HEK293 (cell line): Measurements from ENCODE around the gene TMEM170A.

Experiments used
- CTCF ChIA-PET: fragments of 350-600 bp; formaldehyde crosslinking; extraction: SDS; loops from one replicate; lab custom pipeline; 2021; ENCODE audit warnings: antibody characterized with exemption; lab: Yijun Ruan, JAX
- POLR2A ChIA-PET: fragments of 300-600 bp; formaldehyde crosslinking; extraction: SDS; loops from one replicate; lab custom pipeline; 2020; ENCODE audit warnings: antibody characterized with exemption, inconsistent platforms; lab: Yijun Ruan, JAX
- H3K27ac ChIP-seq: fragments of 200-500 bp; sonication (Bioruptor generic); 2 replicates; pipeline ENCODE4 v1.5.1; 2014; ENCODE audit warnings: low read depth, low read length, control low read depth, inconsistent platforms; ENCODE audit errors: extremely low read depth
- H3K36me3 ChIP-seq, 2 experiments: fragments of 200-500 bp in 1 of 2; sonication (Bioruptor generic) in 1 of 2; 1 replicate in 1 of 2; 2 replicates in 1 of 2; pipeline ENCODE4 v1.5.1; 2014 to 2017; ENCODE audit warnings: inconsistent platforms in 2 of 2, low read length in 2 of 2; ENCODE audit not compliant: control insufficient read depth in 2 of 2, insufficient read depth in 1 of 2
- H3K4me1 ChIP-seq: fragments of 200-500 bp; sonication (Bioruptor generic); 2 replicates; pipeline ENCODE4 v1.5.1; 2014; ENCODE audit warnings: mild to moderate bottlenecking, low read length, inconsistent platforms; ENCODE audit not compliant: control insufficient read depth, insufficient read depth
- H3K4me3 ChIP-seq: 2 replicates; pipeline ENCODE4 v1.5.1; 2011; ENCODE audit warnings: low read depth, mild to moderate bottlenecking, control low read depth, low read length, moderate library complexity
- H3K9me3 ChIP-seq: fragments of 200-500 bp; sonication (Bioruptor generic); 2 replicates; pipeline ENCODE4 v1.5.1; 2014; ENCODE audit warnings: low read depth, low read length, inconsistent platforms; ENCODE audit not compliant: control insufficient read depth, insufficient read depth
- FEZF1 ChIP-seq: fragments of 450-650 bp; formaldehyde crosslinking; IDR thresholded peaks from 2 replicates; pipeline ENCODE4 v1.5.1; 2016; ENCODE audit warnings: missing biosample characterization, missing genetic modification characterization
- GFI1B ChIP-seq: fragments of 450-650 bp; formaldehyde crosslinking; IDR thresholded peaks from 2 replicates; pipeline ENCODE4 v1.5.1; 2016; ENCODE audit warnings: missing biosample characterization, missing genetic modification characterization
- GLIS2 ChIP-seq: fragments of 450-650 bp; formaldehyde crosslinking; IDR thresholded peaks from 2 replicates; pipeline ENCODE4 v1.5.1; 2016; ENCODE audit warnings: missing biosample characterization, missing genetic modification characterization
- IKZF3 ChIP-seq: fragments of 450-650 bp; IDR thresholded peaks from 2 replicates; pipeline ENCODE4 v1.5.0; 2018; ENCODE audit warnings: missing biosample characterization, mild to moderate bottlenecking, missing genetic modification characterization, moderate library complexity
- KLF10 ChIP-seq: fragments of 450-650 bp; IDR thresholded peaks from 2 replicates; pipeline ENCODE4 v1.5.1; 2018; ENCODE audit warnings: missing biosample characterization, mild to moderate bottlenecking, missing genetic modification characterization
- OSR2 ChIP-seq: fragments of 450-650 bp; formaldehyde crosslinking; IDR thresholded peaks from 2 replicates; pipeline ENCODE4 v1.5.1; 2016; ENCODE audit warnings: missing biosample characterization, missing genetic modification characterization
- SP7 ChIP-seq: fragments of 450-650 bp; formaldehyde crosslinking; IDR thresholded peaks from 2 replicates; pipeline ENCODE4 v1.5.1; 2016; ENCODE audit warnings: missing biosample characterization, missing genetic modification characterization
- WT1 ChIP-seq: fragments of 450-650 bp; formaldehyde crosslinking; IDR thresholded peaks from 2 replicates; pipeline ENCODE4 v1.5.1; 2016; ENCODE audit warnings: missing biosample characterization, missing genetic modification characterization
- YY1 ChIP-seq: fragments of 450-650 bp; formaldehyde crosslinking; IDR thresholded peaks from 2 replicates; pipeline ENCODE4 v1.5.1; 2018; ENCODE audit warnings: missing biosample characterization, missing genetic modification characterization
- ZFP3 ChIP-seq: fragments of 450-650 bp; formaldehyde crosslinking; IDR thresholded peaks from 2 replicates; pipeline ENCODE4 v1.5.1; 2016; ENCODE audit warnings: low read depth, missing biosample characterization, missing genetic modification characterization
- ZFP37 ChIP-seq: fragments of 450-650 bp; formaldehyde crosslinking; IDR thresholded peaks from 2 replicates; pipeline ENCODE4 v1.5.1; 2016; ENCODE audit warnings: missing biosample characterization, missing genetic modification characterization
- ZFP41 ChIP-seq: fragments of 450-650 bp; formaldehyde crosslinking; IDR thresholded peaks from 2 replicates; pipeline ENCODE4 v1.5.1; 2016; ENCODE audit warnings: missing biosample characterization, missing genetic modification characterization, borderline replicate concordance
- ZNF10 ChIP-seq: fragments of 450-650 bp; formaldehyde crosslinking; IDR thresholded peaks from 2 replicates; pipeline ENCODE4 v1.5.1; 2017; ENCODE audit warnings: missing biosample characterization, missing genetic modification characterization
- ZNF239 ChIP-seq: fragments of 450-650 bp; formaldehyde crosslinking; IDR thresholded peaks from 2 replicates; pipeline ENCODE4 v1.5.1; 2016; ENCODE audit warnings: missing biosample characterization, missing genetic modification characterization
- ZNF248 ChIP-seq: fragments of 450-650 bp; formaldehyde crosslinking; IDR thresholded peaks from 2 replicates; pipeline ENCODE4 v1.5.1; 2017; ENCODE audit warnings: missing biosample characterization, missing genetic modification characterization
- ZNF366 ChIP-seq: fragments of 450-650 bp; formaldehyde crosslinking; conservative IDR thresholded peaks from 2 replicates; pipeline ENCODE4 v1.5.1; 2016; ENCODE audit warnings: missing biosample characterization, missing genetic modification characterization
- ZNF391 ChIP-seq: fragments of 450-650 bp; formaldehyde crosslinking; IDR thresholded peaks from 2 replicates; pipeline ENCODE4 v1.5.1; 2016; ENCODE audit warnings: low read depth, missing biosample characterization, missing genetic modification characterization, borderline replicate concordance
- ZNF426 ChIP-seq: fragments of 450-650 bp; formaldehyde crosslinking; IDR thresholded peaks from 2 replicates; pipeline ENCODE4 v1.5.1; 2017; ENCODE audit warnings: missing biosample characterization, missing genetic modification characterization, mild to moderate bottlenecking, inconsistent platforms, moderate library complexity
- ZNF510 ChIP-seq: fragments of 450-650 bp; formaldehyde crosslinking; IDR thresholded peaks from 2 replicates; pipeline ENCODE4 v1.5.1; 2018; ENCODE audit warnings: mild to moderate bottlenecking, missing genetic modification characterization, missing biosample characterization; ENCODE audit not compliant: insufficient replicate concordance
- ZNF555 ChIP-seq: fragments of 450-650 bp; formaldehyde crosslinking; conservative IDR thresholded peaks from 2 replicates; pipeline ENCODE4 v1.5.1; 2017; ENCODE audit warnings: missing biosample characterization, mild to moderate bottlenecking, missing genetic modification characterization, inconsistent platforms
- ZNF596 ChIP-seq: fragments of 450-650 bp; IDR thresholded peaks from 2 replicates; pipeline ENCODE4 v1.5.0; 2018; ENCODE audit warnings: missing biosample characterization, mild to moderate bottlenecking, missing genetic modification characterization, moderate library complexity
- ZNF621 ChIP-seq: fragments of 450-650 bp; formaldehyde crosslinking; IDR thresholded peaks from 2 replicates; pipeline ENCODE4 v1.5.1; 2017; ENCODE audit warnings: missing biosample characterization, missing genetic modification characterization
- ZNF747 ChIP-seq: fragments of 450-650 bp; formaldehyde crosslinking; IDR thresholded peaks from 2 replicates; pipeline ENCODE4 v1.5.1; 2016; ENCODE audit warnings: missing biosample characterization, missing genetic modification characterization
- ZNF791 ChIP-seq: fragments of 450-650 bp; formaldehyde crosslinking; IDR thresholded peaks from 2 replicates; pipeline ENCODE4 v1.5.1; 2016; ENCODE audit warnings: missing biosample characterization, missing genetic modification characterization
- ZNF843 ChIP-seq: fragments of 450-650 bp; formaldehyde crosslinking; IDR thresholded peaks from 2 replicates; pipeline ENCODE4 v1.5.1; 2016; ENCODE audit warnings: missing biosample characterization, missing genetic modification characterization
- ZXDB ChIP-seq: fragments of 450-650 bp; formaldehyde crosslinking; IDR thresholded peaks from 2 replicates; pipeline ENCODE4 v1.5.1; 2016; ENCODE audit warnings: missing biosample characterization, missing genetic modification characterization
- TF ChIP-seq, protein P1 (sequence below): fragments of 450-650 bp; IDR thresholded peaks from 2 replicates; pipeline ENCODE4 v1.5.1; 2018; ENCODE audit warnings: missing biosample characterization, mild to moderate bottlenecking, missing genetic modification characterization
- TF ChIP-seq, protein P2 (sequence below): fragments of 450-650 bp; formaldehyde crosslinking; IDR thresholded peaks from 2 replicates; pipeline ENCODE4 v1.5.1; 2016; ENCODE audit warnings: missing biosample characterization, missing genetic modification characterization
- TF ChIP-seq, protein P3 (sequence below): fragments of 450-650 bp; formaldehyde crosslinking; IDR thresholded peaks from 2 replicates; pipeline ENCODE4 v1.5.1; 2017; ENCODE audit warnings: missing biosample characterization, missing genetic modification characterization
- TF ChIP-seq, protein P4 (sequence below): fragments of 450-650 bp; formaldehyde crosslinking; IDR thresholded peaks from 2 replicates; pipeline ENCODE4 v1.5.1; 2017; ENCODE audit warnings: missing biosample characterization, missing genetic modification characterization
- TF ChIP-seq, protein P5 (sequence below): IDR thresholded peaks from 2 replicates; pipeline ENCODE4 v1.6.1; 2011; ENCODE audit warnings: mild to moderate bottlenecking, low read depth, low read length, borderline replicate concordance

TMEM170A gene

DNA sequence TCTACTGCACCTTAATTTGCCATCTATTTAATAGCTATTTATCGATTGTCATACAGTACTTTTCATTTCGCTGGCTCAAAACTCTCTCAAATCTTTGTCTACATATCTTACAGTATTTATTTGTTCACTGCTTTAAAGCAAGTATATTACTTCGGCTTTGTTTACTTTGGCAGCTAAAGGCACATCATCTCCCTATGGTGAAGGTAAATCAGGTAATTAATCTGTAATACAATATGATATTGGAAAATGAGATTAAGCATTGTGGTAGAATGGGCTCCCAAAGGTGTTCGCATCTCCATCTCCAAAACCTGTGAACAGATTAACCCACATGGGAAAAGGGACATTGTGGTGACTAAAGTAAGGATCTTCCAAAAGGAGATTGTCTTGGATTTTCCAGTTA lies 6.5 kb downstream of the TMEM170A start:
- Histone ChIP-seq H3K4me3 (no peak overlapping the region), H3K27ac (no peak overlapping the region), H3K36me3 (no peaks in the 10 kb centered on the region; a peak in 1 of 3 replicates), H3K4me1 (peaks cover 34% of the 10 kb centered on the region), H3K9me3 (no peaks in the 10 kb centered on the region)
- ChIA-PET CTCF (no interaction called here), POLR2A (interaction anchor here (0.6 to 0.9 kb wide), 2 partner anchors 65 to 184 kb away, joined by 3 to 4 read pairs; no protein-coding TSS in a partner anchor)
- TF ChIP-seq ZNF596 (tag by site-specific recombination) (peak; percentile 42; the same call in 1 of the 2 replicates), ZFP37 (tag by site-specific recombination) (no peak), ZNF239 (no peak), ZNF843 (tag by site-specific recombination) (peak; percentile 80), ZNF248 (no peak), OSR2 (peak; percentile 51; the same call in 1 of the 2 replicates), ZXDB (tag by site-specific recombination) (peak; percentile 65), IKZF3 (peak; percentile 83), FEZF1 (tag by site-specific recombination) (peak; percentile 75; the same call in 1 of the 2 replicates), SP7 (tag by site-specific recombination) (no peak), WT1 (0 out of 2 replicates have a peak, but pooled peaks have one; percentile 26), GLIS2 (tag by site-specific recombination) (no peak), GFI1B (tag by site-specific recombination) (no peak), ZNF621 (tag by site-specific recombination) (no peak), KLF10 (tag by site-specific recombination) (no peak), ZNF747 (tag by site-specific recombination) (no peak), ZNF366 (tag by site-specific recombination) (peak; percentile 48; the same call in 1 of the 2 replicates), ZFP3 (no peak), ZNF391 (tag by site-specific recombination) (no peak), ZNF791 (tag by site-specific recombination) (no peak), ZNF10 (peak; percentile 81; the same call in 1 of the 2 replicates), ZNF426 (tag by site-specific recombination) (no peak), ZFP41 (no peak), ZNF510 (no peak), YY1 (tag by site-specific recombination) (no peak), ZNF555 (tag by site-specific recombination) (no peak)
- TF ChIP-seq, protein P1, sequence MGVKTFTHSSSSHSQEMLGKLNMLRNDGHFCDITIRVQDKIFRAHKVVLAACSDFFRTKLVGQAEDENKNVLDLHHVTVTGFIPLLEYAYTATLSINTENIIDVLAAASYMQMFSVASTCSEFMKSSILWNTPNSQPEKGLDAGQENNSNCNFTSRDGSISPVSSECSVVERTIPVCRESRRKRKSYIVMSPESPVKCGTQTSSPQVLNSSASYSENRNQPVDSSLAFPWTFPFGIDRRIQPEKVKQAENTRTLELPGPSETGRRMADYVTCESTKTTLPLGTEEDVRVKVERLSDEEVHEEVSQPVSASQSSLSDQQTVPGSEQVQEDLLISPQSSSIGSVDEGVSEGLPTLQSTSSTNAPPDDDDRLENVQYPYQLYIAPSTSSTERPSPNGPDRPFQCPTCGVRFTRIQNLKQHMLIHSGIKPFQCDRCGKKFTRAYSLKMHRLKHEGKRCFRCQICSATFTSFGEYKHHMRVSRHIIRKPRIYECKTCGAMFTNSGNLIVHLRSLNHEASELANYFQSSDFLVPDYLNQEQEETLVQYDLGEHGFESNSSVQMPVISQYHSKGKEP (tag by site-specific recombination): peak; percentile 56; the same call in 1 of the 2 replicates
- TF ChIP-seq, protein P2, sequence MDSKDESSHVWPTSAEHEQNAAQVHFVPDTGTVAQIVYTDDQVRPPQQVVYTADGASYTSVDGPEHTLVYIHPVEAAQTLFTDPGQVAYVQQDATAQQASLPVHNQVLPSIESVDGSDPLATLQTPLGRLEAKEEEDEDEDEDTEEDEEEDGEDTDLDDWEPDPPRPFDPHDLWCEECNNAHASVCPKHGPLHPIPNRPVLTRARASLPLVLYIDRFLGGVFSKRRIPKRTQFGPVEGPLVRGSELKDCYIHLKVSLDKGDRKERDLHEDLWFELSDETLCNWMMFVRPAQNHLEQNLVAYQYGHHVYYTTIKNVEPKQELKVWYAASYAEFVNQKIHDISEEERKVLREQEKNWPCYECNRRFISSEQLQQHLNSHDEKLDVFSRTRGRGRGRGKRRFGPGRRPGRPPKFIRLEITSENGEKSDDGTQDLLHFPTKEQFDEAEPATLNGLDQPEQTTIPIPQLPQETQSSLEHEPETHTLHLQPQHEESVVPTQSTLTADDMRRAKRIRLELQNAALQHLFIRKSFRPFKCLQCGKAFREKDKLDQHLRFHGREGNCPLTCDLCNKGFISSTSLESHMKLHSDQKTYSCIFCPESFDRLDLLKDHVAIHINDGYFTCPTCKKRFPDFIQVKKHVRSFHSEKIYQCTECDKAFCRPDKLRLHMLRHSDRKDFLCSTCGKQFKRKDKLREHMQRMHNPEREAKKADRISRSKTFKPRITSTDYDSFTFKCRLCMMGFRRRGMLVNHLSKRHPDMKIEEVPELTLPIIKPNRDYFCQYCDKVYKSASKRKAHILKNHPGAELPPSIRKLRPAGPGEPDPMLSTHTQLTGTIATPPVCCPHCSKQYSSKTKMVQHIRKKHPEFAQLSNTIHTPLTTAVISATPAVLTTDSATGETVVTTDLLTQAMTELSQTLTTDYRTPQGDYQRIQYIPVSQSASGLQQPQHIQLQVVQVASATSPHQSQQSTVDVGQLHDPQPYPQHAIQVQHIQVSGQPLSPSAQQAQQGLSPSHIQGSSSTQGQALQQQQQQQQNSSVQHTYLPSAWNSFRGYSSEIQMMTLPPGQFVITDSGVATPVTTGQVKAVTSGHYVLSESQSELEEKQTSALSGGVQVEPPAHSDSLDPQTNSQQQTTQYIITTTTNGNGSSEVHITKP (tag by site-specific recombination): 0 out of 2 replicates have a peak, but pooled peaks have one; percentile 21
- TF ChIP-seq, protein P3, sequence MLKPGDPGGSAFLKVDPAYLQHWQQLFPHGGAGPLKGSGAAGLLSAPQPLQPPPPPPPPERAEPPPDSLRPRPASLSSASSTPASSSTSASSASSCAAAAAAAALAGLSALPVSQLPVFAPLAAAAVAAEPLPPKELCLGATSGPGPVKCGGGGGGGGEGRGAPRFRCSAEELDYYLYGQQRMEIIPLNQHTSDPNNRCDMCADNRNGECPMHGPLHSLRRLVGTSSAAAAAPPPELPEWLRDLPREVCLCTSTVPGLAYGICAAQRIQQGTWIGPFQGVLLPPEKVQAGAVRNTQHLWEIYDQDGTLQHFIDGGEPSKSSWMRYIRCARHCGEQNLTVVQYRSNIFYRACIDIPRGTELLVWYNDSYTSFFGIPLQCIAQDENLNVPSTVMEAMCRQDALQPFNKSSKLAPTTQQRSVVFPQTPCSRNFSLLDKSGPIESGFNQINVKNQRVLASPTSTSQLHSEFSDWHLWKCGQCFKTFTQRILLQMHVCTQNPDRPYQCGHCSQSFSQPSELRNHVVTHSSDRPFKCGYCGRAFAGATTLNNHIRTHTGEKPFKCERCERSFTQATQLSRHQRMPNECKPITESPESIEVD (tag by site-specific recombination): peak; percentile 73
- TF ChIP-seq, protein P4, sequence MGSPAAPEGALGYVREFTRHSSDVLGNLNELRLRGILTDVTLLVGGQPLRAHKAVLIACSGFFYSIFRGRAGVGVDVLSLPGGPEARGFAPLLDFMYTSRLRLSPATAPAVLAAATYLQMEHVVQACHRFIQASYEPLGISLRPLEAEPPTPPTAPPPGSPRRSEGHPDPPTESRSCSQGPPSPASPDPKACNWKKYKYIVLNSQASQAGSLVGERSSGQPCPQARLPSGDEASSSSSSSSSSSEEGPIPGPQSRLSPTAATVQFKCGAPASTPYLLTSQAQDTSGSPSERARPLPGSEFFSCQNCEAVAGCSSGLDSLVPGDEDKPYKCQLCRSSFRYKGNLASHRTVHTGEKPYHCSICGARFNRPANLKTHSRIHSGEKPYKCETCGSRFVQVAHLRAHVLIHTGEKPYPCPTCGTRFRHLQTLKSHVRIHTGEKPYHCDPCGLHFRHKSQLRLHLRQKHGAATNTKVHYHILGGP (tag by site-specific recombination): 0 out of 2 replicates have a peak, but pooled peaks have one; percentile 8
- TF ChIP-seq, protein P5, sequence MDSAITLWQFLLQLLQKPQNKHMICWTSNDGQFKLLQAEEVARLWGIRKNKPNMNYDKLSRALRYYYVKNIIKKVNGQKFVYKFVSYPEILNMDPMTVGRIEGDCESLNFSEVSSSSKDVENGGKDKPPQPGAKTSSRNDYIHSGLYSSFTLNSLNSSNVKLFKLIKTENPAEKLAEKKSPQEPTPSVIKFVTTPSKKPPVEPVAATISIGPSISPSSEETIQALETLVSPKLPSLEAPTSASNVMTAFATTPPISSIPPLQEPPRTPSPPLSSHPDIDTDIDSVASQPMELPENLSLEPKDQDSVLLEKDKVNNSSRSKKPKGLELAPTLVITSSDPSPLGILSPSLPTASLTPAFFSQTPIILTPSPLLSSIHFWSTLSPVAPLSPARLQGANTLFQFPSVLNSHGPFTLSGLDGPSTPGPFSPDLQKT: no peak
